Measurements from ENCODE around the gene ITPK1.

DNA sequence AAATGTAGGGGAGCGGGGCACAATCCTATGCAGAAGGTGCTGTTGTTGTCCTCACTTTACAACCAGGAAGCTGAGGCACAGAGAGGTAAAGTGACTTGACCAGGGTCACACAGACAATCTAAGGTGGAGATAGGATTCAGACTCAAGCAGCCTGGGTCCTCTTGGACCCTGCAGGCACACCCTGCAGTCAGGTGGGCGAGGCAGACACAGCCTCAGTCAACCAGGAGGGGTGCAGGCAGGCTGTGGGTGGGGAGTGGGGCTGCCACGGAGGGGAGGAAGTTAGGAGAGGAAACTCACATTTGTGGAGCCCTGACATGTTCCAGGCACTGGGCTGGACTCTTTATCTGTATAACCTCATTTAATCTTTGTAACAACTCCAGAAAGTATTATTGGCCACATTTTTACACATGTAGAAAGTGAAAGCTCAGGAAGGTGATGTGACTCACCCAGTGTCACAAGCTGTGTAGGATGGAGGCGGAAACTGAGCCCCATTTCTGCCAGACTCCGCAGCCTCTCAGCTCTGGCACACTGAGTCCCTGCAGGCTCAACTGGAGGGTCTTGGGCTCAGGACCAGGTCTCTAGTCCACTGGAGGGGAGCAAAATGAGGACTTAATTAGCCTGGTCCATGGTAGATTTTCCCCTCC is 217.7 kb downstream of the ITPK1 start:
- TF ChIP-seq EZH2 (IDR thresholded peaks at IDR 0.05; ENCODE audit: low read depth, unreplicated experiment) (no peak), EZH2phosphoT487 (IDR thresholded peaks at IDR 0.05; ENCODE audit: unreplicated experiment) (no peak), POLR2AphosphoS5 (IDR thresholded peaks at IDR 0.05; ENCODE audit: low read depth) (no peak), CREB1 (CRISPR knock-in tag; IDR thresholded peaks at IDR 0.05; ENCODE audit: low read depth) (no peak)
- TF ChIP-seq, protein P1, sequence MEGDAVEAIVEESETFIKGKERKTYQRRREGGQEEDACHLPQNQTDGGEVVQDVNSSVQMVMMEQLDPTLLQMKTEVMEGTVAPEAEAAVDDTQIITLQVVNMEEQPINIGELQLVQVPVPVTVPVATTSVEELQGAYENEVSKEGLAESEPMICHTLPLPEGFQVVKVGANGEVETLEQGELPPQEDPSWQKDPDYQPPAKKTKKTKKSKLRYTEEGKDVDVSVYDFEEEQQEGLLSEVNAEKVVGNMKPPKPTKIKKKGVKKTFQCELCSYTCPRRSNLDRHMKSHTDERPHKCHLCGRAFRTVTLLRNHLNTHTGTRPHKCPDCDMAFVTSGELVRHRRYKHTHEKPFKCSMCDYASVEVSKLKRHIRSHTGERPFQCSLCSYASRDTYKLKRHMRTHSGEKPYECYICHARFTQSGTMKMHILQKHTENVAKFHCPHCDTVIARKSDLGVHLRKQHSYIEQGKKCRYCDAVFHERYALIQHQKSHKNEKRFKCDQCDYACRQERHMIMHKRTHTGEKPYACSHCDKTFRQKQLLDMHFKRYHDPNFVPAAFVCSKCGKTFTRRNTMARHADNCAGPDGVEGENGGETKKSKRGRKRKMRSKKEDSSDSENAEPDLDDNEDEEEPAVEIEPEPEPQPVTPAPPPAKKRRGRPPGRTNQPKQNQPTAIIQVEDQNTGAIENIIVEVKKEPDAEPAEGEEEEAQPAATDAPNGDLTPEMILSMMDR (conservative IDR thresholded peaks at IDR 0.05; ENCODE audit: low read depth in 2 of 2) = no peak
- TF ChIP-seq, protein P2, sequence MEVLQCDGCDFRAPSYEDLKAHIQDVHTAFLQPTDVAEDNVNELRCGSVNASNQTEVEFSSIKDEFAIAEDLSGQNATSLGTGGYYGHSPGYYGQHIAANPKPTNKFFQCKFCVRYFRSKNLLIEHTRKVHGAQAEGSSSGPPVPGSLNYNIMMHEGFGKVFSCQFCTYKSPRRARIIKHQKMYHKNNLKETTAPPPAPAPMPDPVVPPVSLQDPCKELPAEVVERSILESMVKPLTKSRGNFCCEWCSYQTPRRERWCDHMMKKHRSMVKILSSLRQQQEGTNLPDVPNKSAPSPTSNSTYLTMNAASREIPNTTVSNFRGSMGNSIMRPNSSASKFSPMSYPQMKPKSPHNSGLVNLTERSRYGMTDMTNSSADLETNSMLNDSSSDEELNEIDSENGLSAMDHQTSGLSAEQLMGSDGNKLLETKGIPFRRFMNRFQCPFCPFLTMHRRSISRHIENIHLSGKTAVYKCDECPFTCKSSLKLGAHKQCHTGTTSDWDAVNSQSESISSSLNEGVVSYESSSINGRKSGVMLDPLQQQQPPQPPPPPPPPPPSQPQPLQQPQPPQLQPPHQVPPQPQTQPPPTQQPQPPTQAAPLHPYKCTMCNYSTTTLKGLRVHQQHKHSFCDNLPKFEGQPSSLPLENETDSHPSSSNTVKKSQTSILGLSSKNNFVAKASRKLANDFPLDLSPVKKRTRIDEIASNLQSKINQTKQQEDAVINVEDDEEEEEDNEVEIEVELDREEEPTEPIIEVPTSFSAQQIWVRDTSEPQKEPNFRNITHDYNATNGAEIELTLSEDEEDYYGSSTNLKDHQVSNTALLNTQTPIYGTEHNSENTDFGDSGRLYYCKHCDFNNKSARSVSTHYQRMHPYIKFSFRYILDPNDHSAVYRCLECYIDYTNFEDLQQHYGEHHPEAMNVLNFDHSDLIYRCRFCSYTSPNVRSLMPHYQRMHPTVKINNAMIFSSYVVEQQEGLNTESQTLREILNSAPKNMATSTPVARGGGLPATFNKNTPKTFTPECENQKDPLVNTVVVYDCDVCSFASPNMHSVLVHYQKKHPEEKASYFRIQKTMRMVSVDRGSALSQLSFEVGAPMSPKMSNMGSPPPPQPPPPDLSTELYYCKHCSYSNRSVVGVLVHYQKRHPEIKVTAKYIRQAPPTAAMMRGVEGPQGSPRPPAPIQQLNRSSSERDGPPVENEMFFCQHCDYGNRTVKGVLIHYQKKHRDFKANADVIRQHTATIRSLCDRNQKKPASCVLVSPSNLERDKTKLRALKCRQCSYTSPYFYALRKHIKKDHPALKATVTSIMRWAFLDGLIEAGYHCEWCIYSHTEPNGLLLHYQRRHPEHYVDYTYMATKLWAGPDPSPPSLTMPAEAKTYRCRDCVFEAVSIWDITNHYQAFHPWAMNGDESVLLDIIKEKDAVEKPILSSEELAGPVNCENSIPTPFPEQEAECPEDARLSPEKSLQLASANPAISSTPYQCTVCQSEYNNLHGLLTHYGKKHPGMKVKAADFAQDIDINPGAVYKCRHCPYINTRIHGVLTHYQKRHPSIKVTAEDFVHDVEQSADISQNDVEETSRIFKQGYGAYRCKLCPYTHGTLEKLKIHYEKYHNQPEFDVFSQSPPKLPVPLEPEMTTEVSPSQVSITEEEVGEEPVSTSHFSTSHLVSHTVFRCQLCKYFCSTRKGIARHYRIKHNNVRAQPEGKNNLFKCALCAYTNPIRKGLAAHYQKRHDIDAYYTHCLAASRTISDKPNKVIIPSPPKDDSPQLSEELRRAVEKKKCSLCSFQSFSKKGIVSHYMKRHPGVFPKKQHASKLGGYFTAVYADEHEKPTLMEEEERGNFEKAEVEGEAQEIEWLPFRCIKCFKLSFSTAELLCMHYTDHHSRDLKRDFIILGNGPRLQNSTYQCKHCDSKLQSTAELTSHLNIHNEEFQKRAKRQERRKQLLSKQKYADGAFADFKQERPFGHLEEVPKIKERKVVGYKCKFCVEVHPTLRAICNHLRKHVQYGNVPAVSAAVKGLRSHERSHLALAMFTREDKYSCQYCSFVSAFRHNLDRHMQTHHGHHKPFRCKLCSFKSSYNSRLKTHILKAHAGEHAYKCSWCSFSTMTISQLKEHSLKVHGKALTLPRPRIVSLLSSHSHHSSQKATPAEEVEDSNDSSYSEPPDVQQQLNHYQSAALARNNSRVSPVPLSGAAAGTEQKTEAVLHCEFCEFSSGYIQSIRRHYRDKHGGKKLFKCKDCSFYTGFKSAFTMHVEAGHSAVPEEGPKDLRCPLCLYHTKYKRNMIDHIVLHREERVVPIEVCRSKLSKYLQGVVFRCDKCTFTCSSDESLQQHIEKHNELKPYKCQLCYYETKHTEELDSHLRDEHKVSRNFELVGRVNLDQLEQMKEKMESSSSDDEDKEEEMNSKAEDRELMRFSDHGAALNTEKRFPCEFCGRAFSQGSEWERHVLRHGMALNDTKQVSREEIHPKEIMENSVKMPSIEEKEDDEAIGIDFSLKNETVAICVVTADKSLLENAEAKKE (CRISPR knock-in tag; IDR thresholded peaks at IDR 0.05) = no peak

Data from GM23338 (cell line).